HCT116 (cell line): Measurements from ENCODE around the gene MYO1A. TPM values are rescaled to one million over a fixed set of nuclear protein-coding genes. Genes with fewer than 3 reads are reported as not detected.
"Not testable (repeated sequence)": the region's sequence is repeated elsewhere in the genome, so short reads cannot be mapped to it uniquely, and the experiment has no call there.

Source experiments
- ATAC-seq: fragments of 200-7000 bp; cut with Tn5 transposase; 2 replicates; pipeline ENCODE4 v1.9.1; 2020; ENCODE audit warnings: mild to moderate bottlenecking, moderate library complexity
- BruUV-seq: library from RNA; stranded (reverse); fragments of 400-500 nt; replicated peaks from 2 replicates; lab custom pipeline; 2021; lab: Mats Ljungman, UMichigan
- CTCF ChIA-PET: fragments of 300-600 bp; sonication (Branson Sonifier 250); formaldehyde crosslinking; loops from one replicate; lab custom pipeline; 2021; ENCODE audit warnings: antibody characterized with exemption; lab: Charles Lee
- POLR2A ChIA-PET: fragments of 300-600, 350-600 bp; sonication (Branson Sonifier 250); formaldehyde crosslinking; loops from one replicate; lab custom pipeline; 2021; ENCODE audit warnings: antibody characterized with exemption; lab: Charles Lee
- RAD21 ChIA-PET, 2 experiments: fragments of 300-600 bp; sonication (Branson Sonifier 250); formaldehyde crosslinking; loops; one replicate each; lab custom pipeline; 2023; ENCODE audit warnings: low total read pairs in 2 of 2; ENCODE audit not compliant: uncharacterized antibody in 2 of 2, unreplicated experiment in 2 of 2, low non-redundant PET in 1 of 2; lab: Charles Lee
- DNase-seq: peaks from one replicate; pipeline ENCODE4 v3.0.0-alpha.2; 2010; ENCODE audit warnings: low read depth, low spot score
- H2AFZ ChIP-seq: fragments of 200-600 bp; shearing (Covaris generic), sonication (generic); 2 replicates; pipeline ENCODE4 v1.6.1; 2017; ENCODE audit warnings: low read depth, mixed run types, mixed read lengths, antibody characterized with exemption, low read length; ENCODE audit not compliant: poor library complexity, severe bottlenecking
- H3K27ac ChIP-seq: 2 replicates; pipeline ENCODE4 v1.5.1; 2012; ENCODE audit warnings: low read depth, low read length
- H3K27me3 ChIP-seq: fragments of 200-600 bp; sonication (generic); 2 replicates; pipeline ENCODE4 v1.6.1; 2016; ENCODE audit warnings: mixed run types, low read length, mixed read lengths; ENCODE audit not compliant: insufficient read depth
- H3K36me3 ChIP-seq, 2 experiments: fragments of 200-500 bp in 1 of 2; fragments of 200-600 bp in 1 of 2; sonication (Bioruptor generic) in 1 of 2; sonication (generic) in 1 of 2; 2 replicates each; pipeline versions ENCODE4 v1.5.1 to v1.6.1; 2014 to 2016; ENCODE audit warnings: low read length in 2 of 2, inconsistent platforms in 1 of 2, mixed read lengths in 1 of 2, mixed run types in 1 of 2; ENCODE audit not compliant: insufficient read depth in 2 of 2, control insufficient read depth in 1 of 2
- H3K4me1 ChIP-seq, 2 experiments: fragments of 200-600 bp in 1 of 2; sonication (generic) in 1 of 2; 2 replicates each; pipeline versions ENCODE4 v1.5.1 to v1.6.1; 2012 to 2017; ENCODE audit warnings: low read length in 2 of 2, inconsistent platforms in 1 of 2, mild to moderate bottlenecking in 1 of 2, mixed read lengths in 1 of 2, mixed run types in 1 of 2, moderate library complexity in 1 of 2; ENCODE audit not compliant: insufficient read depth in 2 of 2, control insufficient read depth in 1 of 2
- H3K4me2 ChIP-seq: fragments of 200-600 bp; sonication (generic); 2 replicates; pipeline ENCODE4 v1.6.1; 2017; ENCODE audit warnings: mixed run types, low read length, mixed read lengths
- H3K4me3 ChIP-seq, 2 experiments: fragments of 200-600 bp in 1 of 2; sonication (generic) in 1 of 2; replicated peaks in 1 of 2; 2 replicates each; pipeline ENCODE4 v1.5.1; 2011 to 2016; ENCODE audit warnings: low read length in 2 of 2, control low read depth in 1 of 2, low read depth in 1 of 2, mild to moderate bottlenecking in 1 of 2, mixed read lengths in 1 of 2, mixed run types in 1 of 2
- H3K79me2 ChIP-seq: fragments of 200-600 bp; sonication (generic); 2 replicates; pipeline ENCODE4 v1.6.1; 2017; ENCODE audit warnings: mild to moderate bottlenecking, mixed run types, low read length, moderate library complexity, mixed read lengths; ENCODE audit not compliant: insufficient read depth
- H3K9ac ChIP-seq: fragments of 200-600 bp; sonication (generic); 2 replicates; pipeline ENCODE4 v1.6.1; 2016; ENCODE audit warnings: low read length, mixed read lengths
- H3K9me2 ChIP-seq: fragments of 200-600 bp; sonication (generic), shearing (Covaris generic); 2 replicates; pipeline ENCODE4 v1.6.1; 2017; ENCODE audit warnings: mixed run types, mild to moderate bottlenecking, moderate library complexity; ENCODE audit not compliant: insufficient read depth
- H3K9me3 ChIP-seq, 2 experiments: fragments of 200-500 bp in 1 of 2; fragments of 200-600 bp in 1 of 2; sonication (Bioruptor generic) in 1 of 2; sonication (generic) in 1 of 2; 2 replicates each; pipeline ENCODE4 v1.6.1; 2014 to 2017; ENCODE audit warnings: low read length in 2 of 2, mixed read lengths in 2 of 2, inconsistent platforms in 1 of 2, low read depth in 1 of 2, mild to moderate bottlenecking in 1 of 2, mixed run types in 1 of 2, moderate library complexity in 1 of 2; ENCODE audit not compliant: control insufficient read depth in 1 of 2, insufficient read depth in 1 of 2
- H4K20me1 ChIP-seq: fragments of 200-600 bp; sonication (generic), shearing (Covaris generic); 2 replicates; pipeline ENCODE4 v1.6.1; 2017; ENCODE audit warnings: mixed run types, mild to moderate bottlenecking, moderate library complexity; ENCODE audit not compliant: insufficient read depth
- ATF3 ChIP-seq: IDR thresholded peaks from 2 replicates; pipeline ENCODE4 v1.6.1; 2012
- ELF1 ChIP-seq: IDR thresholded peaks from 2 replicates; pipeline ENCODE4 v1.6.1; 2012; ENCODE audit warnings: low read depth, borderline replicate concordance
- intact Hi-C: fragments of 100-400 bp; cut with micrococcal nuclease; formaldehyde crosslinking; loops from 2 replicates; pipeline ENCODE4 v1.10.0; 2022
- total RNA-seq: library from RNA; stranded (reverse); gene quantifications from one replicate; pipeline ENCODE4 v1.2.1, GENCODE V29; 2021; ENCODE audit not compliant: unreplicated experiment

The MYO1A gene
- total RNA-seq, 1 experiment from 2014 or later = 0.76 TPM

- ChIA-PET POLR2A (no interaction called here), RAD21 (no interaction called here), CTCF (interaction anchor here (1.4 kb wide), 1 partner anchor 17 kb away, joined by 3 read pairs; no protein-coding TSS in a partner anchor)
- TF ChIP-seq ELF1 (no peak), ATF3 (no peak)
- ATAC-seq = no peak
- Histone ChIP-seq H3K36me3 (no peaks in the 10 kb centered on the region), H3K4me1 (no peaks in the 10 kb centered on the region), H3K4me2 (no peak overlapping the region), H4K20me1 (no peaks in the 10 kb centered on the region), H3K4me3 (no peak overlapping the region), H3K9me3 (no peaks in the 10 kb centered on the region), H3K27me3 (peaks cover 6% of the 10 kb centered on the region; the same call in 1 of the 2 replicates), H2AFZ (no peak overlapping the region), H3K9ac (no peak overlapping the region), H3K9me2 (no peaks in the 10 kb centered on the region), H3K27ac (no peak overlapping the region), H3K79me2 (no peaks in the 10 kb centered on the region)
- no peak for DNase-seq
- intact Hi-C loops = no loop called here
- BruUV-seq = no TSS peak
These were observed 24.7 kb downstream of the MYO1A start for GRCh38 chr12:57025196-57025595.

DNA sequence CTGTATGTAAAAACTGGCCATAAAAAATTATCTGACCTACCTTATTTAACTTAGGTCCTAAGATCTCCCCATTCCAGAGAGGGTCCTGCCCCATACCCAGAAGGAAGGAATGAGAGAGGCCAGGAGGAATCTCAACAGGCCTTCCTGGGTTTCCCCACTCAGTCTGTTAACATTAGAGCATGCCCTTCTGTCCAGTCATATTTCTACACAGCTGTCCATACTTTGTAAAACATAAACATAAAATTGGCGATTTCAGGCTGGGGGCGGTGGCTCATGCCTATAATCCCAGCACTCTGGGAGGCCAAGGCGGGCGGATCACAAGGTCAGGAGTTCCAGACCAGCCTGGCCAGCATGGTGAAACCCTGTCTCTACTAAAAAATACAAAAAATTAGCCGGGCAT, 27.6 kb downstream of the MYO1A start:
- H3K4me1 ChIP-seq, intact Hi-C loops, POLR2A ChIA-PET, H3K79me2 ChIP-seq, H4K20me1 ChIP-seq, H3K27ac ChIP-seq, DNase-seq, H3K9me3 ChIP-seq, H3K36me3 ChIP-seq, H2AFZ ChIP-seq, H3K27me3 ChIP-seq, CTCF ChIA-PET, BruUV-seq, H3K9ac ChIP-seq, H3K4me2 ChIP-seq, ATAC-seq, H3K4me3 ChIP-seq, H3K9me2 ChIP-seq, RAD21 ChIA-PET: not testable (repeated sequence)
